GM12864 (cell line): ENCODE measurements around the gene CCDC183.

Experiments used
- DNase-seq: peaks from one replicate; pipeline ENCODE4 v3.0.0-alpha.2; 2011; ENCODE audit warnings: low read depth
- H3K4me3 ChIP-seq: 2 replicates; pipeline ENCODE4 v1.5.1; 2011; ENCODE audit warnings: mild to moderate bottlenecking, low read depth, low read length, control low read depth
- CTCF ChIP-seq: IDR thresholded peaks from 2 replicates; pipeline ENCODE4 v1.5.1; 2011; ENCODE audit warnings: low read depth, mild to moderate bottlenecking, moderate library complexity, low read length, control low read depth, inconsistent platforms; ENCODE audit errors: missing control alignments

CCDC183 gene

GRCh38 chr9:136824496-136825225 lies 28.5 kb downstream of the CCDC183 start:
- no peak overlapping the region for H3K4me3 ChIP-seq
- no peak for DNase-seq
- TF ChIP-seq CTCF: no peak

- no peak for DNase-seq
- TF ChIP-seq CTCF: no peak
- no peak overlapping the region for H3K4me3 ChIP-seq
These were observed 29.4 kb downstream of the CCDC183 start for GRCh38 chr9:136825295-136826187.

- DNase-seq: no peak
- no peak for TF ChIP-seq CTCF
- no peak overlapping the region for H3K4me3 ChIP-seq
These were observed 30.0 kb downstream of the CCDC183 start for GRCh38 chr9:136826188-136826541.

- no peak overlapping the region for H3K4me3 ChIP-seq
- DNase-seq: no peak
- TF ChIP-seq CTCF: no peak
These were observed 30.8 kb downstream of the CCDC183 start for GRCh38 chr9:136826703-136827582.

- TF ChIP-seq CTCF: no peak
- H3K4me3 ChIP-seq: no peak overlapping the region
- DNase-seq: no peak
These were observed 31.8 kb downstream of the CCDC183 start for GRCh38 chr9:136827794-136828473.

GRCh38 chr9:136828474-136829140 lies 32.5 kb downstream of the CCDC183 start:
- TF ChIP-seq CTCF: no peak
- no peak overlapping the region for H3K4me3 ChIP-seq
- no peak for DNase-seq
